NCI-H2107 (cell line): ENCODE measurements around the gene SYCE3.

Experiments used
- DNase-seq: peaks from one replicate; lab custom pipeline; 2025; lab: John Stamatoyannopoulos, UW

Gene SYCE3

GRCh38 chr22:50576070-50576469, 13.4 kb upstream of the SYCE3 start:
- DNase-seq, result no peak

DNA sequence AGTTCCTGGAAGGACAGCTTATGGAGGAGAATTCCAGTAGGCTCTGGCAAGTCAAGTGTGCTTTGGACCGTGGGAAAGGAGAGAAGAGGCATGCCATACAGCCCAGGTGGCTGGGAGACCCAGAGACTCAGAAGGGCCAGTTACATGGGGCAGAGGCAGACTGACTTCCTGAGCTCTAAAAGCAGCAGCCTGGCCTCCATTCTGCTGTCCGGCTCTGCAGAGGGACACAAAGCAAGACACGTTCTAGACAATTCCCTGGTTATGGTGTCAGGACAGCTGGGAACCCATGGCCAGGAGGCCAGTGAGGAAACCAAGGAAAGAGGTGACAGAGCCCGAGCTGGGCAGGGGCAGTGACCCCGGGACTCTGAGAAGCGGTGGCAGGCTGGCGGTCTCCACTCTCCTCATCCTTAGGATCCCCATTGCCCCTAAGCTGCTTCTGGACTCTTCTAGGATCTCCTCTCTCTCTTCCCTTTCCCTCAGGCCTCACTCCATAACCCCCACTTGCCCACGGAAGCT, 12.8 kb upstream of the SYCE3 start:
- DNase-seq, result no peak

GRCh38 chr22:50574383-50574755, 11.7 kb upstream of the SYCE3 start:
- DNase-seq, result no peak

DNA sequence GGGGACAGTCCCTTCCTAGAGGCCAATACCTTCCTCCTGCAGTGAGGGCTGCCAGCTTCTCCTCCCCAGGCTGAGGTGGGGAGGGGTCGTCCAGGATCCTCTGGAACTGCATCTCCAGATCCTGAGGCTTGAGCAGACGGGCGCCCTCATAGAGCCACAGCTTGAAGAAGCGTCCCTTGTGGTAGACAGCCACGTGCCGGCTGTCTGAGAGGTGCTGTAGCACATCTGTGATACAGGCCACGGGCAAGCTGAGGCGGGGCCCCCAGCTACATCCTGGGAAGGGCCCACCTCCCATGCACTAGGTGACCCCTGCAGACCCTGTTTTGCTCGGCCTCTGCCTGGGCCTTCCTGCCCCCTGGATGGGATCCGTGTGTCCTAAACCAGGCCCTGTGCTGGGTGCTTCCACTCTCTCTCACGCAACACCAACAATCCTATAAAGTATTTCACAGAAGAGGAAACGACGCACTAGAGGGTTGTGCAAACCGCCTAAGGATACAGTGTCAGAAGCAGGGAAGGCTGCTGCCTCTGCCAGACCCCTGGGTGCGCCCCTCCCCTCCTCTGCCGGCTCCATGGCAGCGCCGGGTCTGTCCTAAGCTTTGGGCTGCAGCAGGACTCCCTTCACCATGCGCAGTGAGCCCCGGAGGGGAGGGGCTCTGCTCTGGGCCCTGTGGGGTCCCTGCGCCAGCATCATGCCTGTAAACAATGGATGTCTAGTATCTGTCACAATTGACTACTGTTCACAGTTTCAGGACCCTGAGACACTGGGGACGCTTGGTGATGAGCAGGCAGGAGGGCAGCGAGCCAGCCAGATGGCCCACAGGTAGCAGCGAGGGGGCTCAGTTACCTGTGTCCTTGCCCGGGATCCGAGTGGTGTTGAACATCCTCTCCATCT, 11.0 kb upstream of the SYCE3 start:
- no peak for DNase-seq

DNA sequence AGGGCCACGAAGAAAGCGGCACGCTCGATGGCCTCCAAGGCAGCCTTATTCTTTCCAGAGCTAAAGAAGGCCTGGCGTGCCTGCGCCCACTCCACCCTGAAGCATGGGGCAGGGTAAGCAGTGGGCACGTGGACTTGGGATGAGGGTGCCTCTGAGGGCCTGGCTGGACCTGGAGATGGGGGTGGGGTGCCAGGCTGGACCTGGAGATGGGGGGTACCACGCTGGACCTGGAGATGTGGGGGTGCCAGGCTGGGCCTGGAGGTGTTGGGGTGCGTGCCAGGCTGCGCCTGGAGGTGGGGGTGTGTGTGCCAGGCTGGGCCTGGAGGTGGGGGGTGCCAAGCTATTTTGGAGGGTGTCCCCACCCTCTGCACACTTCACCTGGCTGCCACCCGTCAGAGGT, 10.2 kb upstream of the SYCE3 start:
- DNase-seq, result no peak

- DNase-seq, result no peak
These were observed 8.8 kb upstream of the SYCE3 start for GRCh38 chr22:50571264-50572175.

GRCh38 chr22:50570861-50571260, 8.1 kb upstream of the SYCE3 start:
- no peak for DNase-seq

- no peak for DNase-seq
These were observed 7.3 kb upstream of the SYCE3 start for GRCh38 chr22:50569896-50570535.

GRCh38 chr22:50569041-50569459, 6.3 kb upstream of the SYCE3 start:
- no peak for DNase-seq

- DNase-seq, result no peak
These were observed 5.9 kb upstream of the SYCE3 start for GRCh38 chr22:50568626-50569025.

- DNase-seq, result no peak
These were observed 5.1 kb upstream of the SYCE3 start for GRCh38 chr22:50567721-50568252.

DNA sequence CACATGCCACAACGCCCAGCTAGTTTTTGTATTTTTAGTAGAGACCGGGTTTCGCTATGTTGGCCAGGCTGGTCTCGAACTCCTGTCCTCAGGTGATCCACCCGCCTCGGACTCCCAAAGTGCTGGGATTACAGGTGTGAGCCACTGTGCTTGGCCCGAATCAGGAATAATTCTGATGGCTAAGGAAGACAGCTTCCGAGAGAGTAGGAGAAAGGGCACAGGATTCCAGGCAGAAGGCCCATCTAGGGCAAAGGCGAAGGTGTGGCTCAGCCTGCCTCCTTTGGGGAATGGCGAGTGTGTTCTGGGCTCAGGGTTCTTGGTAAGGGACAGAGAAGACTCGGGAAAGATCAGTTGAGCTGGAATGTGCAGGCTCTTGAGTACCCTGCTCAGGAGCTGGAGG, 1.6 kb upstream of the SYCE3 start:
- no peak for DNase-seq

- DNase-seq, result no peak
These were observed 868 bp upstream of the SYCE3 start for GRCh38 chr22:50563413-50564160.

GRCh38 chr22:50561401-50562358, 1.0 kb downstream of the SYCE3 start:
- no peak for DNase-seq

DNA sequence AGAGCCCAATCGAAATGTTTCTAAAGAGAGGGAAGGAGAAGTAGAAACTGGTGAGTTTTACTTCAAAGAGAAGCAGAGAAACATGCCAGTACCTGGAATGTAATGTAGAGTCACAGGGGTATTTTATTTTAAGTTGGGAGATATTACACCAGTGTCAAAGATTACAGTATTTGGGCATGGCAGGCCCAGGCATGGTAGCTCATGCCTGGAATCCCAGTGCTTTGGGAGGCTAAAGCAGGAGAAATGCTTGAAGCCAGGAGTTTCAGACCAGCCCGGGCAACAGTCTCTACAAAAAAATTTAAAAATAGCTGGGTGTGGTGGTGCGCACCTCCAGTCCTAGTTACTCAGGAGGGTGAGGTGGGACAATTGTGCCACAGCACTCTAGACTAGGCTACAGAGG, 2.7 kb downstream of the SYCE3 start:
- DNase-seq, result no peak

GRCh38 chr22:50556703-50557102, 6.0 kb downstream of the SYCE3 start:
- DNase-seq, result no peak

DNA sequence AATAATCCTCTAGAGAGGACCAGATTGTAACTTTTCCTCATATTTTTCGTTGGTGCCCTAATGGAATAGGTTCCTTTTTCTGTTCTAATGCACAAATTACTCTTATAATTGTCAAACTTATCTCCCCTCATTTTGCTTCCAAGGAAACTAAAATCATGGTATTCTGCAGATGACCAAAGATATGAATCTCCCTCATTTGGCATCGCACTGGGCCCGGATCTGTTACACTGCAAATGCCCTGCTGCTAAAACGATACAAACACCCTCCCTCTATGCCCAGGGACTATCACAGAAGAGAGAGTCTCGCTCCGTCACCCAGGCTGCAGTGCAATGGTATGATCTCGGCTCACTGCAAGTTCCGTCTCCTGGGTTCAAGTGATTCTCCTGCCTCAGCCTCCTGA, 9.4 kb downstream of the SYCE3 start:
- DNase-seq, result no peak

- no peak for DNase-seq
These were observed 11.5 kb downstream of the SYCE3 start for GRCh38 chr22:50551160-50551752.

GRCh38 chr22:50550395-50550794, 12.3 kb downstream of the SYCE3 start:
- DNase-seq, result no peak
